A549 (cell line): ENCODE results near the gene SOD1. TPM values are rescaled to one million over a fixed set of nuclear protein-coding genes. Genes with fewer than 3 reads are reported as not detected.
"Not testable (repeated sequence)": the region's sequence is repeated elsewhere in the genome, so short reads cannot be mapped to it uniquely, and the experiment has no call there.

Experiments used
- ATAC-seq, 2 experiments: fragments of 200-7000 bp in 1 of 2; fragments of >200 bp in 1 of 2; cut with Nextera tagmentation in 1 of 2; cut with Tn5 transposase in 1 of 2; 3 replicates each; pipeline versions ENCODE4 v1.8.0 to v1.9.1; 2018 to 2020; ENCODE audit warnings: mild to moderate bottlenecking in 1 of 2, moderate library complexity in 1 of 2
- CTCF ChIA-PET: fragments of 300-600 bp; sonication (Branson Sonifier 250); formaldehyde crosslinking; extraction: SDS; loops from one replicate; lab custom pipeline; 2021; ENCODE audit warnings: antibody characterized with exemption, inconsistent platforms; lab: Yijun Ruan, JAX
- POLR2A ChIA-PET: fragments of 350-600 bp; formaldehyde crosslinking; extraction: SDS; loops from one replicate; lab custom pipeline; 2021; ENCODE audit warnings: antibody characterized with exemption, inconsistent platforms; lab: Yijun Ruan, JAX
- DNase-seq, 2 experiments: peaks; one replicate each; pipeline versions ENCODE4 v3.0.0 to v3.0.0-alpha.2; 2011 to 2016; ENCODE audit warnings: low read depth in 1 of 2, low spot score in 1 of 2
- FAIRE-seq: peaks from 2 replicates; lab custom pipeline; 2011; peaks lifted over from hg19 to GRCh38; lab: Jason Lieb, UNC
- H3K27ac ChIP-seq, 2 experiments: fragments of >200 bp; sonication (Bioruptor Twin); formaldehyde crosslinking; 3 replicates each; pipeline ENCODE4 v1.5.1; 2016 to 2017
- H3K4me1 ChIP-seq: fragments of >200 bp; sonication (Bioruptor Twin); formaldehyde crosslinking; 3 replicates; pipeline ENCODE4 v1.6.1; 2016
- H3K4me2 ChIP-seq: fragments of >200 bp; sonication (Bioruptor Twin); formaldehyde crosslinking; 3 replicates; pipeline ENCODE4 v1.6.1; 2016
- H3K4me3 ChIP-seq: fragments of >200 bp; sonication (Bioruptor Twin); formaldehyde crosslinking; 3 replicates; pipeline ENCODE4 v1.5.1; 2016
- H3K9me3 ChIP-seq: fragments of >200 bp; sonication (Bioruptor Twin); formaldehyde crosslinking; 3 replicates; pipeline ENCODE4 v1.6.1; 2016
- CBX2 ChIP-seq: fragments of 200-600 bp; sonication (generic); IDR thresholded peaks from 2 replicates; pipeline ENCODE4 v1.6.1; 2016; ENCODE audit warnings: low read depth, mild to moderate bottlenecking, borderline replicate concordance
- CHD2 ChIP-seq: fragments of 150-350 bp; IDR thresholded peaks from 2 replicates; pipeline ENCODE4 v1.6.1; 2014; ENCODE audit warnings: low read length; ENCODE audit not compliant: partially characterized antibody
- EP300 ChIP-seq, 2 experiments: fragments of >200 bp; sonication (Bioruptor Twin); formaldehyde crosslinking; IDR thresholded peaks; 2 replicates in 1 of 2; 3 replicates in 1 of 2; pipeline ENCODE4 v1.6.1; 2016 to 2017
- ESRRA ChIP-seq: fragments of 150-350 bp; IDR thresholded peaks from 2 replicates; pipeline ENCODE4 v1.6.1; 2014; ENCODE audit warnings: mild to moderate bottlenecking, low read length, borderline replicate concordance
- FOSB ChIP-seq: fragments of 250-450 bp; sonication (Bioruptor Pico); IDR thresholded peaks from 2 replicates; pipeline ENCODE4 v1.5.0; 2020; ENCODE audit warnings: mild to moderate bottlenecking, moderate library complexity
- FOSL2 ChIP-seq, 2 experiments: fragments of 450-650 bp in 1 of 2; fragments of >200 bp in 1 of 2; sonication (Bioruptor Twin) in 1 of 2; formaldehyde crosslinking; IDR thresholded peaks; 2 replicates each; pipeline versions ENCODE4 v1.5.0 to v1.6.1; 2016 to 2020; ENCODE audit warnings: mild to moderate bottlenecking in 1 of 2, moderate library complexity in 1 of 2
- GATA3 ChIP-seq: IDR thresholded peaks from 2 replicates; pipeline ENCODE4 v1.6.1; 2012; ENCODE audit warnings: borderline replicate concordance
- HDAC2 ChIP-seq: fragments of 200-600 bp; sonication (generic); IDR thresholded peaks from 2 replicates; pipeline ENCODE4 v1.6.1; 2016
- HOXA7 ChIP-seq: fragments of 250-450 bp; sonication (Bioruptor Pico); IDR thresholded peaks from 2 replicates; pipeline ENCODE4 v1.5.0; 2020; ENCODE audit warnings: mild to moderate bottlenecking, moderate library complexity
- JUNB ChIP-seq: fragments of >200 bp; sonication (Bioruptor Twin); formaldehyde crosslinking; IDR thresholded peaks from 2 replicates; pipeline ENCODE4 v1.6.1; 2016
- KDM1A ChIP-seq: fragments of 200-600 bp; sonication (generic); IDR thresholded peaks from 2 replicates; pipeline ENCODE4 v1.6.1; 2016; ENCODE audit warnings: low read depth, mild to moderate bottlenecking
- MAFK ChIP-seq: fragments of 450-650 bp; IDR thresholded peaks from 2 replicates; pipeline ENCODE4 v1.6.1; 2014; ENCODE audit not compliant: partially characterized antibody
- MAZ ChIP-seq: fragments of 150-350 bp; IDR thresholded peaks from 2 replicates; pipeline ENCODE4 v1.6.1; 2014; ENCODE audit warnings: antibody characterized with exemption, low read depth, low read length, borderline replicate concordance
- MYC ChIP-seq: IDR thresholded peaks from 2 replicates; pipeline ENCODE4 v1.6.1; 2012; ENCODE audit warnings: mild to moderate bottlenecking, inconsistent platforms, low read length, improper control_type of control experiment, borderline replicate concordance
- NPAS2 ChIP-seq: fragments of 250-450 bp; sonication (Bioruptor Pico); IDR thresholded peaks from 2 replicates; pipeline ENCODE4 v1.8.0; 2022; ENCODE audit warnings: mild to moderate bottlenecking, moderate library complexity, borderline replicate concordance
- POLR2A ChIP-seq: IDR thresholded peaks from 2 replicates; pipeline ENCODE4 v1.6.1; 2012; ENCODE audit warnings: mild to moderate bottlenecking, low read length
- POLR2AphosphoS2 ChIP-seq: conservative IDR thresholded peaks from 2 replicates; pipeline ENCODE4 v1.6.1; 2012; ENCODE audit warnings: low read length, improper control_type of control experiment, inconsistent platforms
- RFX5 ChIP-seq: fragments of 450-650 bp; IDR thresholded peaks from 2 replicates; pipeline ENCODE4 v1.7.1; 2014; ENCODE audit warnings: antibody characterized with exemption, mild to moderate bottlenecking, moderate library complexity
- TP53 ChIP-seq: fragments of 250-450 bp; sonication (Bioruptor Pico); IDR thresholded peaks from 2 replicates; pipeline ENCODE4 v1.5.0; 2021; ENCODE audit warnings: mild to moderate bottlenecking, moderate library complexity
- ZC3H11A ChIP-seq: fragments of 450-650 bp; IDR thresholded peaks from 2 replicates; pipeline ENCODE4 v1.6.1; 2014; ENCODE audit warnings: antibody characterized with exemption, mild to moderate bottlenecking
- ZNF302 ChIP-seq: fragments of 250-450 bp; sonication (Bioruptor Pico); IDR thresholded peaks from 2 replicates; pipeline ENCODE4 v1.9.0; 2021; ENCODE audit warnings: inconsistent platforms, mild to moderate bottlenecking, moderate library complexity
- WGBS: methylation state at CpG from one replicate; pipeline ENCODE4 v1.1.6; 2017; ENCODE audit errors: missing lambda C conversion rate; 5-methylcytosine and 5-hydroxymethylcytosine counted together
- polyA plus RNA-seq, 4 experiments: library from polyadenylated mRNA; depleted of rRNA in 3 of 4; stranded (reverse); fragments of >200 nt; fragmentation: RNase III in 1 of 4; extraction: RNeasy Plus Mini Kit Qiagen cat#74134 plus additional on column Dnase treatment in 1 of 4; gene quantifications; 2 replicates in 3 of 4; 3 replicates in 1 of 4; pipeline ENCODE4 v1.2.3, GENCODE V29; 2011 to 2017
- TF ChIP-seq, protein P1 (sequence below): fragments of >200 bp; sonication (Bioruptor Twin); formaldehyde crosslinking; IDR thresholded peaks from 2 replicates; pipeline ENCODE4 v1.6.1; 2016
- TF ChIP-seq, protein P2 (sequence below): fragments of 250-450 bp; sonication (Bioruptor Pico); IDR thresholded peaks from 2 replicates; pipeline ENCODE4 v1.5.0; 2020; ENCODE audit warnings: low read depth, mild to moderate bottlenecking, moderate library complexity
- TF ChIP-seq, protein P3 (sequence below): fragments of >200 bp; sonication (Bioruptor Twin); formaldehyde crosslinking; IDR thresholded peaks from 3 replicates; pipeline ENCODE4 v1.5.1; 2016
- TF ChIP-seq, protein P4 (sequence below): IDR thresholded peaks from 2 replicates; pipeline ENCODE4 v1.6.1; 2012; ENCODE audit warnings: low read depth, borderline replicate concordance

Gene SOD1
- polyA plus RNA-seq, 2 of the 4 experiments (the other 2 are of a cell fraction) = 488 to 551 TPM

DNA sequence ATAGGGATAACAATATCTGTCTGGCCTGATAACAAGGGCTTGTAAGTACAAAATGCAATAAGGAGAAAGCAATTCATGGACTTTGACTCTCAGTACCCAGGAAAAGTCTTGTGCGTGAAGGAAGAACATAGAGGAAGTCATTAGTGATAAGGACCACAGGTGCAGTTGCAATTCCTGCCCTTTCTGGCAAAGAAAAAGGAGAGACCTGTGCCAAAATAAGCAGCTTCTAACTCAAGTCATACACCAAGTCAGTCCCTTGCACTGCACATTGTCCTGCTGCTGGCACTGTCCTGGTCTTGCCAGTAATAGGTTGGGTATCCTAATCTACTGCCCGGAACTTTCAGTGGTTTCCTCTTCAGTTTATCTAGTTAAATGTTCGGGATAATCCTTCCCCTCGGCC lies 14.8 kb upstream of the SOD1 start:
- no peak for DNase-seq
- ChIA-PET POLR2A (no interaction called here), CTCF (interaction anchor here (0.6 kb wide), 1 partner anchor 465 kb away, joined by 3 read pairs; no protein-coding TSS in a partner anchor)
- Histone ChIP-seq H3K27ac (no peak overlapping the region), H3K4me3 (no peak overlapping the region), H3K9me3 (no peaks in the 10 kb centered on the region), H3K4me1 (no peaks in the 10 kb centered on the region), H3K4me2 (no peak overlapping the region)
- TF ChIP-seq MAZ = no peak
- no peak for TF ChIP-seq HOXA7 (CRISPR knock-in tag)
- no peak for TF ChIP-seq TP53 (CRISPR knock-in tag)
- no peak for TF ChIP-seq NPAS2 (CRISPR knock-in tag)
- TF ChIP-seq CHD2 = no peak
- TF ChIP-seq, protein P1, sequence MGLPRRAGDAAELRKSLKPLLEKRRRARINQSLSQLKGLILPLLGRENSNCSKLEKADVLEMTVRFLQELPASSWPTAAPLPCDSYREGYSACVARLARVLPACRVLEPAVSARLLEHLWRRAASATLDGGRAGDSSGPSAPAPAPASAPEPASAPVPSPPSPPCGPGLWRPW = no peak
- TF ChIP-seq RFX5 = no peak
- TF ChIP-seq HDAC2 = no peak
- no peak for TF ChIP-seq POLR2A
- no peak for TF ChIP-seq MYC
- TF ChIP-seq FOSL2 (IDR thresholded peaks at IDR 0.05) = no peak
- no peak for TF ChIP-seq FOSL2 (CRISPR knock-in tag; IDR thresholded peaks at IDR 0.05)
- TF ChIP-seq EP300 (IDR thresholded peaks at IDR 0.05) = no peak
- no peak for TF ChIP-seq ESRRA
- TF ChIP-seq KDM1A = no peak
- no peak for TF ChIP-seq CBX2
- TF ChIP-seq, protein P2, sequence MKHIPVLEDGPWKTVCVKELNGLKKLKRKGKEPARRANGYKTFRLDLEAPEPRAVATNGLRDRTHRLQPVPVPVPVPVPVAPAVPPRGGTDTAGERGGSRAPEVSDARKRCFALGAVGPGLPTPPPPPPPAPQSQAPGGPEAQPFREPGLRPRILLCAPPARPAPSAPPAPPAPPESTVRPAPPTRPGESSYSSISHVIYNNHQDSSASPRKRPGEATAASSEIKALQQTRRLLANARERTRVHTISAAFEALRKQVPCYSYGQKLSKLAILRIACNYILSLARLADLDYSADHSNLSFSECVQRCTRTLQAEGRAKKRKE (CRISPR knock-in tag) = no peak
- no peak for FAIRE-seq
- no peak for ATAC-seq
- 46% methylated on average over 4 of the region's 4 CpGs for WGBS

DNA sequence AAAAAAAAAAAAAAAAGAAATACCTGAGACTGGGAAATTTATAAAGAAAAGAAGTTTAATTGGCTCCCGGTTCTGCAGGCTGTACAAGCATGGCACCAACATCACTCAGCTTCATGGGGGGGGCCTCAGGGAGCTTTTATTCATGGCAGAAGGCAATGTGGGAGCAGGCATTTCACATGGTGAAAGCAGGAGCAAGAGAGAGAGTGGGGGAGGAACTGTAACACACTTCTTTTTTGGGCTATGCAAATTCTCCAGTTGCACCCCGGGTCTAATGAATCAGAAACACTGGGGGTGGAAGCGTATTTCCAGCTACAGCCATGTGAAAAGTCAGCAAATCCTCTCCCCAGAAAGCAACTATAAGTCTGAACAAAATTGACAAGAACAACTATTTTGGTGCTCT lies 11.8 kb upstream of the SOD1 start:
- TF ChIP-seq ZC3H11A (no peak), POLR2AphosphoS2 (no peak), FOSB (CRISPR knock-in tag) (no peak), JUNB (no peak), POLR2A (no peak)
- TF ChIP-seq, protein P1 = no peak
- TF ChIP-seq, protein P3, sequence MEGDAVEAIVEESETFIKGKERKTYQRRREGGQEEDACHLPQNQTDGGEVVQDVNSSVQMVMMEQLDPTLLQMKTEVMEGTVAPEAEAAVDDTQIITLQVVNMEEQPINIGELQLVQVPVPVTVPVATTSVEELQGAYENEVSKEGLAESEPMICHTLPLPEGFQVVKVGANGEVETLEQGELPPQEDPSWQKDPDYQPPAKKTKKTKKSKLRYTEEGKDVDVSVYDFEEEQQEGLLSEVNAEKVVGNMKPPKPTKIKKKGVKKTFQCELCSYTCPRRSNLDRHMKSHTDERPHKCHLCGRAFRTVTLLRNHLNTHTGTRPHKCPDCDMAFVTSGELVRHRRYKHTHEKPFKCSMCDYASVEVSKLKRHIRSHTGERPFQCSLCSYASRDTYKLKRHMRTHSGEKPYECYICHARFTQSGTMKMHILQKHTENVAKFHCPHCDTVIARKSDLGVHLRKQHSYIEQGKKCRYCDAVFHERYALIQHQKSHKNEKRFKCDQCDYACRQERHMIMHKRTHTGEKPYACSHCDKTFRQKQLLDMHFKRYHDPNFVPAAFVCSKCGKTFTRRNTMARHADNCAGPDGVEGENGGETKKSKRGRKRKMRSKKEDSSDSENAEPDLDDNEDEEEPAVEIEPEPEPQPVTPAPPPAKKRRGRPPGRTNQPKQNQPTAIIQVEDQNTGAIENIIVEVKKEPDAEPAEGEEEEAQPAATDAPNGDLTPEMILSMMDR = no peak
- ATAC-seq (no peak), FAIRE-seq (no peak), DNase-seq (no peak)
- CTCF ChIA-PET = no interaction called here
- no peak overlapping the region for H3K4me2 ChIP-seq
- H3K9me3 ChIP-seq = no peaks in the 10 kb centered on the region
- POLR2A ChIA-PET = no interaction called here
- H3K27ac ChIP-seq = no peak overlapping the region
- H3K4me3 ChIP-seq = no peak overlapping the region
- 82% methylated on average over 3 of the region's 3 CpGs for WGBS
- H3K4me1 ChIP-seq = no peaks in the 10 kb centered on the region

DNA sequence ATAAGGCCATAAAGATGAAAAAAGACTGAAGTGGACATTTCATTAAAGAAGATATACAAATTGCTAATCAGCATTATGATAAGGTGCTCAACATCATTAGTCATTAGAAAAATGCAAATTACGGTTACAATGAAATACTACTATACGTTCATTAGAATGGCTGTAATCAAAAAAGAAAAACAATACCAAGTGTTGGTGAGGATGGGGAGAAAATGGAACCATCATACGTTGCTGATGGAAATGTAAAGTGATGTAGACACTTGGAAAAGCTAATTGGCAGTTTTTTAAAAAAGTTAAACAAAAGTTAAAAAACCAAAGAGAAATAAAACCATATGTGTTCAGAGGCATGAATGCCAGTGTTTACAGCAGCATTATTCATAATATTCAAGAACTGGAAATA lies 8.6 kb upstream of the SOD1 start:
- ATAC-seq = no peak
- no peak for FAIRE-seq
- ChIA-PET POLR2A (no interaction called here), CTCF (no interaction called here)
- Histone ChIP-seq H3K9me3 (no peaks in the 10 kb centered on the region), H3K4me3 (no peak overlapping the region), H3K4me2 (no peak overlapping the region), H3K27ac (no peak overlapping the region), H3K4me1 (no peaks in the 10 kb centered on the region)
- WGBS = 73% methylated on average over 3 of the region's 3 CpGs
- no peak for DNase-seq
- TF ChIP-seq ZNF302 (no peak), GATA3 (no peak), ESRRA (no peak), POLR2A (no peak), MAFK (no peak)
- TF ChIP-seq, protein P4, sequence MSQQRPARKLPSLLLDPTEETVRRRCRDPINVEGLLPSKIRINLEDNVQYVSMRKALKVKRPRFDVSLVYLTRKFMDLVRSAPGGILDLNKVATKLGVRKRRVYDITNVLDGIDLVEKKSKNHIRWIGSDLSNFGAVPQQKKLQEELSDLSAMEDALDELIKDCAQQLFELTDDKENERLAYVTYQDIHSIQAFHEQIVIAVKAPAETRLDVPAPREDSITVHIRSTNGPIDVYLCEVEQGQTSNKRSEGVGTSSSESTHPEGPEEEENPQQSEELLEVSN = no peak

DNA sequence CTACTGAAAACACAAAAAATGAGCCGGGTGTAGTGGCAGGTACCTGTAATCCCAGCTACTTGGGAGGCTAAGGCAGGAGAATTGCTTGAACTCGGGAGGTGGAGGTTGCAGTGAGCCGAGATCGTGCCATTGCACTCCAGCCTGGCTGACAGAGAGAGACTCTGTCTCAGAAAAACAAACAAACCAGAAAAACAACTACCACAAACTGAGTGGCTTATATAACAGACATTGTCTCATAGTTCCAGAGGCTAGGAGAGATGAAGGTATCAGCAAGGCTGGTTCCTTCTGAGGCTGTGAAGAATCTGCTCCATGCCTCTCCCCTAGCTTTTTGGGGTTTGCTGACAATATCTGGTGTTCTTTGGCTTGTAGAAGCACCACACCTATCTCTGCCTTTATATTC lies 8.0 kb upstream of the SOD1 start:
- H3K4me2 ChIP-seq, H3K27ac ChIP-seq, H3K9me3 ChIP-seq, CTCF ChIA-PET, H3K4me3 ChIP-seq, FAIRE-seq, ATAC-seq, H3K4me1 ChIP-seq, POLR2A ChIA-PET, DNase-seq: not testable (repeated sequence)
- 72% methylated on average over 4 of the region's 4 CpGs for WGBS
